Measurements from ENCODE around the gene SLC6A8.

The SLC6A8 gene

GRCh38 chrX:153648358-153649177 lies 39.2 kb upstream of the SLC6A8 start:
- no peak for DNase-seq (ENCODE audit: low spot score)

GRCh38 chrX:153649178-153649914 lies 38.4 kb upstream of the SLC6A8 start:
- DNase-seq (ENCODE audit: low spot score): peak; percentile 52

- DNase-seq (ENCODE audit: low spot score): no peak
Observed at GRCh38 chrX:153649915-153650782, 37.6 kb upstream of the SLC6A8 start.

GRCh38 chrX:153650959-153651358 lies 36.8 kb upstream of the SLC6A8 start:
- no peak for DNase-seq (ENCODE audit: low spot score)

- DNase-seq (ENCODE audit: low spot score): peak; percentile 19
Observed at GRCh38 chrX:153651540-153652079, 36.1 kb upstream of the SLC6A8 start.

- DNase-seq (ENCODE audit: low spot score): no peak
Observed at GRCh38 chrX:153653556-153653955, 34.2 kb upstream of the SLC6A8 start.

GRCh38 chrX:153657161-153657560 lies 30.6 kb upstream of the SLC6A8 start:
- DNase-seq (ENCODE audit: low spot score): no peak

- no peak for DNase-seq (ENCODE audit: low spot score)
Observed at GRCh38 chrX:153659268-153659667, 28.5 kb upstream of the SLC6A8 start.

GRCh38 chrX:153662266-153662665 lies 25.5 kb upstream of the SLC6A8 start:
- DNase-seq (ENCODE audit: low spot score): no peak

GRCh38 chrX:153665726-153666306 lies 21.9 kb upstream of the SLC6A8 start:
- no peak for DNase-seq (ENCODE audit: low spot score)

GRCh38 chrX:153667281-153667955 lies 20.3 kb upstream of the SLC6A8 start:
- DNase-seq (ENCODE audit: low spot score): no peak

GRCh38 chrX:153667956-153668396 lies 19.8 kb upstream of the SLC6A8 start:
- peak; percentile 82 for DNase-seq (ENCODE audit: low spot score)

GRCh38 chrX:153668423-153669173 lies 19.1 kb upstream of the SLC6A8 start:
- no peak for DNase-seq (ENCODE audit: low spot score)

- peak; percentile 66 for DNase-seq (ENCODE audit: low spot score)
Observed at GRCh38 chrX:153669174-153669890, 18.4 kb upstream of the SLC6A8 start.

- DNase-seq (ENCODE audit: low spot score): no peak
Observed at GRCh38 chrX:153669901-153670731, 17.6 kb upstream of the SLC6A8 start.

- no peak for DNase-seq (ENCODE audit: low spot score)
Observed at GRCh38 chrX:153670748-153671588, 16.8 kb upstream of the SLC6A8 start.

GRCh38 chrX:153671589-153672530 lies 15.9 kb upstream of the SLC6A8 start:
- DNase-seq (ENCODE audit: low spot score): no peak
